Measurements from ENCODE around the gene PLEKHA7. TPM values are rescaled to one million over a fixed set of nuclear protein-coding genes. Genes with fewer than 3 reads are reported as not detected.

Gene PLEKHA7
- total RNA-seq, 1 experiment from 2014 or later = 1.7 TPM

DNA sequence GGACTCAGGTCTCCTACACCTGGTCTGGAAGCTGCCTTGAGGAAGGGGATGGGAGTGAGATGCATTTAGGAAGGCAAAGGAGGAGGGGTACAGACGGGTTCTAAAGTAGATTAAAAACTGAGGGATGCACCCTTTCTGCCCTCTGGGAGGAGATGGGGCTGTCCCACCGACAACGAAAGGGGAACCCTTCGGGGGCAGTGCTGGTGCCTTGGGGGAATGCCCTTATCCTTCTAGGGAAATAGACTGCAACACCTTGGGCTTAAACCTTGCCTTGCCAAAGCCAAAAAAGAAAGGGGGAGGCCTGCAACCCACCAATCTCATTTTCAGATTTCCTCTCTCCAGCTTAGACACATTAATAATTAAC lies 89.8 kb downstream of the PLEKHA7 start:
- DNase-seq (ENCODE audit: low spot score) = no peak
- Histone ChIP-seq H3K36me3 (ENCODE audit: insufficient read depth, low read length, poor library complexity, severe bottlenecking) (no peaks in the 10 kb centered on the region), H3K27me3 (replicated peaks; ENCODE audit: insufficient read depth, low read depth, low read length, poor library complexity) (peaks cover 39% of the 10 kb centered on the region), H3K27ac (ENCODE audit: low read depth, low read length, poor library complexity, severe bottlenecking) (no peak overlapping the region), H3K9me3 (ENCODE audit: low read depth, low read length, poor library complexity, severe bottlenecking) (no peaks in the 10 kb centered on the region), H3K4me3 (ENCODE audit: low read depth, low read length, poor library complexity, severe bottlenecking) (peak overlapping the region; percentile 52), H3K4me1 (ENCODE audit: insufficient read depth, low read length, poor library complexity, severe bottlenecking) (peaks cover 30% of the 10 kb centered on the region)
- CTCF ChIA-PET = no interaction called here
- intact Hi-C loops (cut with micrococcal nuclease; ENCODE audit: unreplicated experiment) = no loop called here
- no peak for TF ChIP-seq EZH2 (IDR thresholded peaks at IDR 0.05; ENCODE audit: borderline replicate concordance, low read depth, low read length, poor library complexity, severe bottlenecking)
- TF ChIP-seq, protein P1, sequence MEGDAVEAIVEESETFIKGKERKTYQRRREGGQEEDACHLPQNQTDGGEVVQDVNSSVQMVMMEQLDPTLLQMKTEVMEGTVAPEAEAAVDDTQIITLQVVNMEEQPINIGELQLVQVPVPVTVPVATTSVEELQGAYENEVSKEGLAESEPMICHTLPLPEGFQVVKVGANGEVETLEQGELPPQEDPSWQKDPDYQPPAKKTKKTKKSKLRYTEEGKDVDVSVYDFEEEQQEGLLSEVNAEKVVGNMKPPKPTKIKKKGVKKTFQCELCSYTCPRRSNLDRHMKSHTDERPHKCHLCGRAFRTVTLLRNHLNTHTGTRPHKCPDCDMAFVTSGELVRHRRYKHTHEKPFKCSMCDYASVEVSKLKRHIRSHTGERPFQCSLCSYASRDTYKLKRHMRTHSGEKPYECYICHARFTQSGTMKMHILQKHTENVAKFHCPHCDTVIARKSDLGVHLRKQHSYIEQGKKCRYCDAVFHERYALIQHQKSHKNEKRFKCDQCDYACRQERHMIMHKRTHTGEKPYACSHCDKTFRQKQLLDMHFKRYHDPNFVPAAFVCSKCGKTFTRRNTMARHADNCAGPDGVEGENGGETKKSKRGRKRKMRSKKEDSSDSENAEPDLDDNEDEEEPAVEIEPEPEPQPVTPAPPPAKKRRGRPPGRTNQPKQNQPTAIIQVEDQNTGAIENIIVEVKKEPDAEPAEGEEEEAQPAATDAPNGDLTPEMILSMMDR (conservative IDR thresholded peaks at IDR 0.05; ENCODE audit: low read depth, low read length) = no peak
- no TSS peak for BruUV-seq (replicated peaks)
- POLR2A ChIA-PET (ENCODE audit: low non-redundant PET) = no interaction called here

DNA sequence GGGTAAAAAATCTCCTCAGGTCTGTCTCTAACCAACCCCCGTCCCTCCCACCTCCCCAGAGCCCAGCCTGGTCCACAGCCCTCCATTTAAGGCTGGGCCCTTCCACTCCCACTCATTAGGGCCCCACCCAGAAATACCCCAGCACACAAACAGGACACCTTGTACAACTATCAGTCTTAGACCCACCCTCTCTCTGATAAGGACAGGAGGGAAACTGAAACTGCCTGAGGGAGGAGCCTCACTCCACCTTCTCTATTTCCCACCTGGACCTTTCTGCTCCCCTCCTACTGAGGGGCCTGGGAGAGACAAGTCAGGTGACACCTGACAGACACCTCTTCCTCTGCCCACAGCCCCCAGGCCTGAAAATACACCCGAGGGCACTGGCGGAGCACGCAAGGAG lies 90.2 kb downstream of the PLEKHA7 start:
- BruUV-seq (replicated peaks) = no TSS peak
- peaks cover 30% of the 10 kb centered on the region for H3K4me1 ChIP-seq (ENCODE audit: insufficient read depth, low read length, poor library complexity, severe bottlenecking)
- POLR2A ChIA-PET (ENCODE audit: low non-redundant PET) = no interaction called here

GRCh38 chr11:16921668-16922067 lies 92.5 kb downstream of the PLEKHA7 start:
- no peak for TF ChIP-seq EZH2 (IDR thresholded peaks at IDR 0.05; ENCODE audit: borderline replicate concordance, low read depth, low read length, poor library complexity, severe bottlenecking)
- TF ChIP-seq, protein P1 (conservative IDR thresholded peaks at IDR 0.05; ENCODE audit: low read depth, low read length) = no peak
- ChIA-PET POLR2A (ENCODE audit: low non-redundant PET) (no interaction called here), CTCF (no interaction called here)
- BruUV-seq (replicated peaks) = no TSS peak
- no peak overlapping the region for H3K4me3 ChIP-seq (ENCODE audit: low read depth, low read length, poor library complexity, severe bottlenecking)
- no peak for DNase-seq (ENCODE audit: low spot score)
- peaks cover 39% of the 10 kb centered on the region for H3K27me3 ChIP-seq (replicated peaks; ENCODE audit: insufficient read depth, low read depth, low read length, poor library complexity)
- H3K36me3 ChIP-seq (ENCODE audit: insufficient read depth, low read length, poor library complexity, severe bottlenecking) = no peaks in the 10 kb centered on the region
- intact Hi-C loops (cut with micrococcal nuclease; ENCODE audit: unreplicated experiment) = no loop called here
- H3K4me1 ChIP-seq (ENCODE audit: insufficient read depth, low read length, poor library complexity, severe bottlenecking) = peaks cover 18% of the 10 kb centered on the region
- H3K9me3 ChIP-seq (ENCODE audit: low read depth, low read length, poor library complexity, severe bottlenecking) = no peaks in the 10 kb centered on the region
- H3K27ac ChIP-seq (ENCODE audit: low read depth, low read length, poor library complexity, severe bottlenecking) = no peak overlapping the region

More for the DNA sequence above, 90.2 kb downstream of the PLEKHA7 start:
- no peak overlapping the region for H3K4me3 ChIP-seq (ENCODE audit: low read depth, low read length, poor library complexity, severe bottlenecking)
- no peaks in the 10 kb centered on the region for H3K36me3 ChIP-seq (ENCODE audit: insufficient read depth, low read length, poor library complexity, severe bottlenecking)
- CTCF ChIA-PET = no interaction called here
- intact Hi-C loops (cut with micrococcal nuclease; ENCODE audit: unreplicated experiment) = no loop called here
- H3K27ac ChIP-seq (ENCODE audit: low read depth, low read length, poor library complexity, severe bottlenecking) = no peak overlapping the region
- DNase-seq (ENCODE audit: low spot score) = no peak
- TF ChIP-seq, protein P1 (conservative IDR thresholded peaks at IDR 0.05; ENCODE audit: low read depth, low read length) = no peak
- peaks cover 39% of the 10 kb centered on the region for H3K27me3 ChIP-seq (replicated peaks; ENCODE audit: insufficient read depth, low read depth, low read length, poor library complexity)
- H3K9me3 ChIP-seq (ENCODE audit: low read depth, low read length, poor library complexity, severe bottlenecking) = no peaks in the 10 kb centered on the region
